ENCODE results near the gene ITGAE.

GRCh38 chr17:3750296-3750695, 50.7 kb downstream of the ITGAE start:
- TF ChIP-seq POLR2A (IDR thresholded peaks at IDR 0.05; ENCODE audit: low read depth, low read length): no peak
- TF ChIP-seq TAF1 (IDR thresholded peaks at IDR 0.05; ENCODE audit: low read depth, low read length): no peak
- TF ChIP-seq POLR2AphosphoS5 (IDR thresholded peaks at IDR 0.05; ENCODE audit: low read depth, low read length): no peak
- no peak for TF ChIP-seq PAX5 (IDR thresholded peaks at IDR 0.05; ENCODE audit: insufficient read depth, low read length, severe bottlenecking)
